Skeletal muscle cell (primary cell): ENCODE measurements around the gene ARID1B.

Experiments used
- DNase-seq: peaks from one replicate; pipeline ENCODE4 v3.0.0-alpha.2; 2010; ENCODE audit warnings: low read depth
- H3K4me3 ChIP-seq: 2 replicates; pipeline ENCODE4 v1.5.1; 2011; ENCODE audit warnings: low read depth, mild to moderate bottlenecking, control low read depth, low read length, moderate library complexity

Gene ARID1B

DNA sequence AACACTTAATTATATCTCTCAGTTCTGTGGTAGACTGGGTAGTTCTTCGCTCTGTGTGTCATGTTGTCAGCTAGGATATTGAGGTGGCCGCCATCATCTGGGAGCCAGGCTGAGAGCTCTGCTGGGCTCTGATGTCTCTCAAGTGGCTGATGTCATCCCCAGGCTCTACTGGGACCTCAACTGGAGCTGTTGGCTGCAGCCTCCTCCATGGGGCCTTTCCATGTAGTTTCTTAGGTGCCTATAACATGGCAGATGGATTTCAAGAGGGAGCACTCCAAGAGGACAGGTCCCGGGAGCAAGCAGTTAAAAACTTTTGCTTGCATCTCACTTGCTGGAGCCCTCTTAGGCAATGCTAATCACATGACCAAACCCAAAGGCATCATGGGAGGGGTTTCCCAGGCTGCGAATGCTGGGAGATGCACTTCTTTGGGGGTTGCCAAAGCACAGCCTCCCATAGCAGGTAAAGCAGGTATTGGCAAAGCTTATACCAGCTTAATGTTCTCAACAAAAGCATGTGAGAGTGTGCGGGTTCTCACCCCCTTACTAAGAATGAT, 416.3 kb downstream of the ARID1B start:
- no peak overlapping the region for H3K4me3 ChIP-seq
- no peak for DNase-seq

DNA sequence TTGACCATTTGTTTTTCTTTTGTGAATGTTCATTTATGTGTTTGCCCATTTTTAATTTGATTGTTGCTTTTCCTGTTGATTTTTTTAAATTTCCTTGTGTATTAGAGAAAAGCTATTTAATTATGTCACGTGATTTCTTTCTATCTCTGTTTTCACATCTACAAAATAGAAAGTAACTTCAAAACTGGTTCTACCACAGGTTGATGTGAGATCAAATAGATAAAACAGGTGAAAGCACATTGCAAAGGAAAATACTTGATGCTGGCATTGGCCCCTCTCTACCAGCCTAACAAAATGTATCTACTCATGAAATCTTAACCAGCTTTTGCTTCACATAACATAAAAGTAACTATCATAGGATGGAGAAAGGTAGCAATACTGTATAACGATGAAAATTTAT, 416.9 kb downstream of the ARID1B start:
- no peak for DNase-seq
- no peak overlapping the region for H3K4me3 ChIP-seq

DNA sequence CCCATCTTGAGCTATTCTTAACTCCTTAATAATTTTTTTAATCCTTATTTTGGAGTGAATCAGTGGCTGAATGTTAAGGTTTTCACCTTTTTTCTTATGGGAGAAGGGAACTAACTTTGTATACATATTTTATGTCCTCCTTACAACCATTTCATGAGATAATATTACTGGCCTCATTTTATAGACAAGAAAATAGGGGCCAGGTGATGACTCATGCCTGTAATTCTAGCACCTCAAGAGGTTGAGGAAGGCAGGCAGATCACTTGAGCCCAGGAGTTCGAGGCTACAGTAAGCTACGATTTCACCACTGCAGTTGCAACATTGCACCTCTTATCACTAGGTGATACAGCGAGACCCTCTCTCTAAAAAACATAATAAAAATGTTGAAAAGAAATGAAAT, 417.5 kb downstream of the ARID1B start:
- DNase-seq: no peak

DNA sequence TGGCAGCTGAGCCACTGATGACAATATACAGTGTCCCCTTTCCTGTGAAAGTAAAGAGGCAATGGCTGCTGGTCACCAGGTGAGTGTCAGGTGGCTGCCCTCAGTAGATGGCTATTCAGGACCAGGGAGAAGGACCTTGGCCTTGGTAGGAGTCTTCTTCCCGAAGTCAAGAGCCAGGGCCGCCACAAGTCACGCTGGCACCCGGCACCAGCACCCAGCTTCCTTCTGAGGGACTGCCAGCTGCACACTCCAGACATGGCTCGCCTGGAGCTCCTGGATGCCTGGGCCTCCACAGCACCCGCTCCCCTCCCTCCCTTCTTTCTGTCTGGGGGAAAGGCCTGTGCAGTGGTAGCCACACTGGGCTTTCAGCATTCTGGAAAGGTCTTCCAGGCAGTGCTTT, 419.2 kb downstream of the ARID1B start:
- DNase-seq: no peak
- no peak overlapping the region for H3K4me3 ChIP-seq

More for the DNA sequence above, 417.5 kb downstream of the ARID1B start:
- H3K4me3 ChIP-seq: no peak overlapping the region

DNA sequence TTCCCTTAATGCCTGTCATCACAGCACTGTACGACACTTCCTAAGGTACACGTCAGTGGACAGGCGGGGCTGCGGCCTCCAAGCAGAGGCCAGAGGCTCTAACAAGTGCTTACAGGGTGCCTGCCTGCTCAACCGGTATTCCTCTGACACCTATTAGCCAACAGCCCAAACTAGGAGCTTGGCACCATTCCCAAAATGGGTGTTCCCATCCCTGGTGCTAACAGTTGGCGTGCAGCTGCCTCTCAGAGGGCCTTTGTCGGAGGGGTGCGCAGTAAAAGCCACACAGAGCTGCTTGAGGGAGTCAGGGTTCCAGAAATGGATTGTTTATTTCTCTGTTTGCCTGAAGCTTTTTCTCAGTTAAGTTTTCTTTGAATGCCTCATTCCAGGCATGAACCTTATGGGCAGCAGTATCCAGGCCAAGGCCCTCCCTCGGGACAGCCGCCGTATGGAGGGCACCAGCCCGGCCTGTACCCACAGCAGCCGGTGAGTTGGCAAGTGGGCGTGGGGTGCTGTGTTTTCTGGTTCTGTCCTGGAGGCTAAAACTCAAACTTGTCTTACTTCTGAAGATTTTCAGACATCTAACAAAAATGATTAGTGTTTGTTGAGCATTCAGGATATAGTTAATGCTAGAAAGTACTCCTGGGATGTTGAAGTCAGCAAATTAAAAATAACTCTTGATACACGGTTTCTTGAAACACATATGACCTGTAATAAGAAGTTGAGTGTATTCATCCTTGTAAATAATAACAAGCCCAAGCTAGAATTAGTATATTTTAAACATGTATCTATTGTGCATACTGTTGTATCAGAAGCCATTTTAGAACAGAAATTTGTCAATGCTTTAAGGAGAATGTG, 421.5 kb downstream of the ARID1B start:
- DNase-seq: no peak
- no peak overlapping the region for H3K4me3 ChIP-seq

DNA sequence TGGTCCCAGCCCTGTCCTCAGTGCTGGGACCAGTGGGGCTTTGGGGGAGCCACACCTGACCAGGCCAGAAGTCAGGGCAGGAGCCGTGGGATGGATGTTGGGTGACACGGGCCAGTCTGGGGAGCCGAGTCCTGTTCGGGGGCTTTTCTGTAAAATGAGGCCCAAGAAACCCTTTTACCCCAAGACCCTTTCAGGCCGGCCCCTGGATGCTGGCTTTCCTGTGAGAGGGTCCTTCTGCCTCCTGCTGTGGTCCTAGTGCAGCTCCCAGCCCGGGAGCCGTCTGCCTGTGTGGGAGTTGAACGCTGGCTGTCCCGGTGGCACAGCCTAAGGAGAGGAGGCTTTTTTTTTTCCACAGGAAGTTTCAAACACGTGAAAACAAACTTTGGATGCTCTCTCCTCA, 422.9 kb downstream of the ARID1B start:
- DNase-seq: no peak
- H3K4me3 ChIP-seq: no peak overlapping the region

DNA sequence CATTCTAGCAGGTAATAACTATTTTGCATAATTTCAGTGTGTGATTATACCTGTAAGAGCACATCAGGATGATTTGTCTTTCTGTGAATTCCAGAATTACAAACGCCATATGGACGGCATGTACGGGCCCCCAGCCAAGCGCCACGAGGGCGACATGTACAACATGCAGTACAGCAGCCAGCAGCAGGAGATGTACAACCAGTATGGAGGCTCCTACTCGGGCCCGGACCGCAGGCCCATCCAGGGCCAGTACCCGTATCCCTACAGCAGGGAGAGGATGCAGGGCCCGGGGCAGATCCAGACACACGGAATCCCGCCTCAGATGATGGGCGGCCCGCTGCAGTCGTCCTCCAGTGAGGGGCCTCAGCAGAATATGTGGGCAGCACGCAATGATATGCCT, 423.4 kb downstream of the ARID1B start:
- DNase-seq: no peak
- H3K4me3 ChIP-seq: no peak overlapping the region

DNA sequence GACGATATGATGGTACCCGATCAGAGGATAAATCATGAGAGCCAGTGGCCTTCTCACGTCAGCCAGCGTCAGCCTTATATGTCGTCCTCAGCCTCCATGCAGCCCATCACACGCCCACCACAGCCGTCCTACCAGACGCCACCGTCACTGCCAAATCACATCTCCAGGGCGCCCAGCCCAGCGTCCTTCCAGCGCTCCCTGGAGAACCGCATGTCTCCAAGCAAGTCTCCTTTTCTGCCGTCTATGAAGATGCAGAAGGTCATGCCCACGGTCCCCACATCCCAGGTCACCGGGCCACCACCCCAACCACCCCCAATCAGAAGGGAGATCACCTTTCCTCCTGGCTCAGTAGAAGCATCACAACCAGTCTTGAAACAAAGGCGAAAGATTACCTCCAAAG, 423.9 kb downstream of the ARID1B start:
- DNase-seq: no peak

DNA sequence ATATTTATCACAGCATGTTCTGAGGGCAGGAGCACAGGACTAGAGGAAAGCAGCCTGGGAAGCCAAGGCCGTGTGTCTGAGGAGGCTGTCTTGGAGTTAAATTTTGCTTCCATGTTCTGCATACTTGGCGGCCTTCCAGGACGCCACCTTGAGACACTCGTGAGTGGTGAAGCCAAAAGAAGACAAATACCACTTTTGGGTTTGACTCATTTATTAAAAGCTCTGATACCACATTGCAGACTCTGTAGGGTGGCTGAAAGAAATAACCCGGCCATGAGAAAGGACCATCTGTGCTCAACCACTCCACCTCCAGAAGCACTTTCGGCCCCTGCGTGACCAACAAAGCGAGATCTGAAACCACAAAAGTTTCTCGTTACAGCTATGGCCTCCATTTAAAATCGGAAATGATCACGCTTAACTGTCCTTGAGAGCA, 426.1 kb downstream of the ARID1B start:
- DNase-seq: no peak
- no peak overlapping the region for H3K4me3 ChIP-seq

More for the DNA sequence above, 423.9 kb downstream of the ARID1B start:
- H3K4me3 ChIP-seq: no peak overlapping the region

DNA sequence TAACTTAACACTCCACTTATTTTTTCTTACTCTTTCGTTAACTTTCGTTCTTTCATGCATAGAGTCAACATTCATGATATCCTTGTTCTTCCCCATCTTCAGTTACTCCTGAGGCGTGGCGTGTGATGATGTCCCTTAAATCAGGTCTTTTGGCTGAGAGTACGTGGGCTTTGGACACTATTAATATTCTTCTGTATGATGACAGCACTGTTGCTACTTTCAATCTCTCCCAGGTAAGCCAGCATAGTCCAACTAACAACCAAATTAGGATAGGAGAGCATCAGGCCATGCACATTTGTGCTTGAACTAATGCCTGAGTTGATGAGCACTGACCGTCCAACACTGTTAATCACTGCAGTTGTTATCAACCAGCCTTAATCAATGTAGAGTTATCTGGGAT, 426.6 kb downstream of the ARID1B start:
- H3K4me3 ChIP-seq: no peak overlapping the region
- no peak for DNase-seq

DNA sequence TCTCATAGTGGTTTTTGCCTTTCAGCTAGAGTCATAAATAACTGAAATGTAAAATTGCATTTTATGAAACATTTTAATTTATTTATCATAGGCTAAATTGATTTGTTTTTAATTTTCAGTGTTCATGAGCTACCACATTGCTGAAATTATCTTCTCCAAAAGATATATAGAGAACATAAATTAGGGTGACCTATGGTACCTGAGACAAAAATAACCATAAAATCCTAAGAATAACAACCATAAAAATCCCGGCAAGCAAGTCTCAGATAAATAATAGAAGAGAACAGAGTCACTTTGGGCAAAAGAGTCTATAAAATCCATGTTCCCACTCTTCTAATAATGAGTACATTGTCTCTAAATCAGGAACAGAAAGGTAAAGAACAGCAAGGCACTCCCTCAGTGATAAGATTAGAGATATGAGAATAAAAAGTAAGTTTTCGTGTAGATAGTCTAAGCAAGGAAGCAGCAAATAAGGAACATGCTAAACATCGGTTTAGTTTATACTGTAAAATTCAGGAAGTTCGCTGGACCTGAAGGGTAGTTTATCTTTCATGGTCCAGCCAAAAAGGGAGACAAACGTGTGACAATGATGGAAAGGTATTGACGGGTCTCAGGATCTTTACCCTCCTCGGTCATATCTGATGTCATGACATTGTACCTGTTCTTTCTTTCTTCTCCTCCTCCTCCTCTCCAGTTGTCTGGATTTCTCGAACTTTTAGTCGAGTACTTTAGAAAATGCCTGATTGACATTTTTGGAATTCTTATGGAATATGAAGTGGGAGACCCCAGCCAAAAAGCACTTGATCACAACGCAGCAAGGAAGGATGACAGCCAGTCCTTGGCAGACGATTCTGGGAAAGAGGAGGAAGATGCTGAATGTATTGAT, 428.5 kb downstream of the ARID1B start:
- no peak overlapping the region for H3K4me3 ChIP-seq
- DNase-seq: no peak

DNA sequence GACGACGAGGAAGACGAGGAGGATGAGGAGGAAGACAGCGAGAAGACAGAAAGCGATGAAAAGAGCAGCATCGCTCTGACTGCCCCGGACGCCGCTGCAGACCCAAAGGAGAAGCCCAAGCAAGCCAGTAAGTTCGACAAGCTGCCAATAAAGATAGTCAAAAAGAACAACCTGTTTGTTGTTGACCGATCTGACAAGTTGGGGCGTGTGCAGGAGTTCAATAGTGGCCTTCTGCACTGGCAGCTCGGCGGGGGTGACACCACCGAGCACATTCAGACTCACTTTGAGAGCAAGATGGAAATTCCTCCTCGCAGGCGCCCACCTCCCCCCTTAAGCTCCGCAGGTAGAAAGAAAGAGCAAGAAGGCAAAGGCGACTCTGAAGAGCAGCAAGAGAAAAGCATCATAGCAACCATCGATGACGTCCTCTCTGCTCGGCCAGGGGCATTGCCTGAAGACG, 429.2 kb downstream of the ARID1B start:
- DNase-seq: no peak
- H3K4me3 ChIP-seq: no peak overlapping the region

DNA sequence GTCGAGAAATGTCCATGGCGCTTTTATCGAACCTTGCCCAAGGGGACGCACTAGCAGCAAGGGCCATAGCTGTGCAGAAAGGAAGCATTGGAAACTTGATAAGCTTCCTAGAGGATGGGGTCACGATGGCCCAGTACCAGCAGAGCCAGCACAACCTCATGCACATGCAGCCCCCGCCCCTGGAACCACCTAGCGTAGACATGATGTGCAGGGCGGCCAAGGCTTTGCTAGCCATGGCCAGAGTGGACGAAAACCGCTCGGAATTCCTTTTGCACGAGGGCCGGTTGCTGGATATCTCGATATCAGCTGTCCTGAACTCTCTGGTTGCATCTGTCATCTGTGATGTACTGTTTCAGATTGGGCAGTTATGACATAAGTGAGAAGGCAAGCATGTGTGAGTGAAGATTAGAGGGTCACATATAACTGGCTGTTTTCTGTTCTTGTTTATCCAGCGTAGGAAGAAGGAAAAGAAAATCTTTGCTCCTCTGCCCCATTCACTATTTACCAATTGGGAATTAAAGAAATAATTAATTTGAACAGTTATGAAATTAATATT, 430.4 kb downstream of the ARID1B start:
- no peak for DNase-seq
- no peak overlapping the region for H3K4me3 ChIP-seq

DNA sequence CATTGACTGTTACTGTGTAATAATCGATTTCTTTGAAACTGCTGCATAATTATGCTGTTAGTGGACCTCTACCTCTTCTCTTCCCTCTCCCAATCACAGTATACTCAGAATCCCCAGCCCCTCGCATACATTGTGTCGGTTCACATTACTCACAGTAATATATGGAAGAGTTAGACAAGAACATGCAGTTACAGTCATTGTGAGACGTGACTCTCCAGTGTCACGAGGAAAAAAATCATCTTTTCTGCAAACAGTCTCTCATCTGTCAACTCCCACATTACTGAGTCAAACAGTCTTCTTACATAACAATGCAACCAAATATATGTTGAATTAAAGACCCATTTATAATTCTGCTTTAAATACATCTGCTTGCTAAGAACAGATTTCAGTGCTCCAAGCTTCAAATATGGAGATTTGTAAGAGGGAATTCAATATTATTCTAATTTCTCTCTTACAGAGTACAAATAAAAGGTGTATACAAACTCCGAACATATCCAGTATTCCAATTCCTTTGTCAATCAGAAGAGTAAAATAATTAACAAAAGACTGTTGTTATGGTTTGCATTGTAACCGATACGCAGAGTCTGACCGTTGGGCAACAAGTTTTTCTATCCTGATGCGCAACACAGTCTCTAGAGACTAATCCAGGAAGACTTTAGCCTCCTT, 432.8 kb downstream of the ARID1B start:
- DNase-seq: no peak
- H3K4me3 ChIP-seq: no peak overlapping the region

DNA sequence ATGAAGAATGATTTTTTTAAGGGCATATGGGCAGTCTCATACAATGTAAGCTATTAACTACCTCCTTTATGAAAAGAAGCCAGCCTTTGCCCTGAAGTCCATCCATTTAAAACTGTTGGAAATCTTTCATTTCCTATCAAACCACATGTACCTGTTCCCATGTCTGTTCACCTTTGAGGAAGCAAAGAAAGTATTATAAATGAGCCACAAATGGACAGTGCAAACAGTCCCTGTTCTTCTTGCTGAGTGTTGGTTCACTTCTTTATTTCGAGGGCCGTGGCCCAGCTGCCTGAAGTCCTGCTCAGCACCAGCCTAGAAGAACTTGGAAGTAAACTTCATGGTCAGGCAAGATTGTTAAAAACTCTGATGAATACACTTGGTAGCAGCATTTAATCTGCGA, 433.8 kb downstream of the ARID1B start:
- DNase-seq: no peak
- H3K4me3 ChIP-seq: no peak overlapping the region

DNA sequence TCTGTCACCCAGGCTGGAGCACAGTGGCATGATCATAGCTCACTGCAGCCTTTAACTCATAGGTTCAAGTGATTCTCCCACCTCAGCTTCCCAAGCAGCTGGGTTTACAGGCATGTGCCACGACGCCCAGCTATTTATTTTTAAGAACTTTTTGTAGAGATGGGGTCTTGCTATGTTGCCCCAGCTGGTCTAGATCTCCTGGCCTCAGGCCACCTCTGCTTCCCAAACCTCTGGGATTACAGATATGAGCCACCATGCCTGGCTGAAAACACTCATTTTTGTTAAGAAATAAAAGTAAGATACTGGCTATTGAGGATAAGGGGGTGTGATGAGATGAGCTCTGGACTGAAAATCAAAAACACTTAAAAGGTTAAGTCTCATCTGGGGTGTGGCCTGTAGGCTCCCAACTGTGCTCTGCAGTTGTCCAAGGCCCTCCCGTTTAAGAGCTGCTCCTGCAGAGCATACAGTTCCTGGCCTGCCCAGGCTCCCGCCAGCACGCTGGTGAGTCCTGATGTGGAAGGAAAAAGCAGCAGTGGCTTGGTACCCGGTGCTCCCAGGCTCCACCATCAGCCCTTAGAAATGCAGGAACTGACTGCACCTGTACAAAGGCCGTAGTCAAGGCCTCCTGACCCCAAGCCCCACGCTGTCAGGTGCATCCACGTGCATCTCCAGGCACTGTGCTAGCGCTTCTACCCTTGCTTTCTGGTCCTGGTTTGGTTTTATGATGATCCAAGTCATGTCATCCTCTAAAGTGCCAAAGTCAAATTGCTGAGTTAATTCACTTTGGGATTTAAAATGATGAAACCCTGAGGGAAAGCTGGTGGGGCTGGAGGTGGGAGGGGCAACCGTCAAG, 434.7 kb downstream of the ARID1B start:
- no peak overlapping the region for H3K4me3 ChIP-seq
- DNase-seq: no peak

DNA sequence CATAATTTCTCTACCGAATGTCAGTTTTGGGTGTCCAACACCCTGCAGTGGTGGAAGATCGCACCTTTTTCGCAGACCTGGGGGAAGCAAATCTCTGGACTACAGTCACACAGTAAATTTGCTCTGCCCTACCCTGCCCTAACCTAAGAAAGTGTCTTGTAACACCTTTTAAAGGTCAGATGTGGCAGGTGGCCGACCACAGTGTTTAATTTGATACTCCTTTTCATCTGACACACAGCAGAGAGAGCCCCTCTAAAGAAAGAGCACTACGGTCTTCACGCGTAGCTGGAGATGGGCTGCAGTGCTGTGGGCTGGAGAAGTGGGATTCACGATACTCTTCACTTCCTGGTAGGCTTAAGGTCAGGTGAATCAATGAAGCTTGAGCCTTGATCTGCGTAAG, 436.2 kb downstream of the ARID1B start:
- H3K4me3 ChIP-seq: no peak overlapping the region
- no peak for DNase-seq

DNA sequence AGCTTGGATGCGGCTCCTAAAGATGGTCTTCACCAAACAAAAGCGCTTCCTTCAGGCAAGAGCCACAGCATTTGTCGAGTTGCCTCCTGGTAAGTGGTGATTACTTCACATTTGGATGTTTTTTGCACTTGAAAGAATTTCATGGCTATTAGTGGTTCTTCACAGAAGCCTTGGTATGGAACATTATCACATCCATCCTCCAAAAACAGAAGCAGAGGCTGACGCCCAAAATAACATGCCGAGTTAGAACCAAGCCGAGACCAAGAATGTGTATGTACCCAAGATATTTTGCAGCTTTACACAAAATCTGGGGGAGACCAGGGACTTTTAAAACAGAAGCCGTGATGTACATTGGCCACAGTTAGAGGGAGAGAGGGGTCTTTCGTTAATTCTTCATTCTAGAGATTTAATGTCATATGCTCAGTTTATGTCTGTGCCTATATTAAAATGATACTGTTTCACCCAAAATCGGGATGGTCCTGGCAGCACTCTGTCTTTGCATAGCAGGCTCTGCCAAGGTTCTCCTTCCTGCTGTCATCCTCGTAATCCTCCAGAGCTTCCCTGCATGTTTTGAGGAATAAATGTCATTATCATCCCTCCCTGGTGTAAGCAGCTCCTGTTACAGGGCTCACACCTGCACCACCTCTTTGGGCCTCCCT, 436.9 kb downstream of the ARID1B start:
- DNase-seq: no peak

More for the DNA sequence above, 436.9 kb downstream of the ARID1B start:
- H3K4me3 ChIP-seq: no peak overlapping the region
